Measurements from ENCODE around the gene ACTL8.

- TF ChIP-seq REST (IDR thresholded peaks at IDR 0.05; ENCODE audit: low read depth): no peak
- TF ChIP-seq RAD21 (IDR thresholded peaks at IDR 0.05; ENCODE audit: low read depth): no peak
- no peak for TF ChIP-seq TAF1 (IDR thresholded peaks at IDR 0.05; ENCODE audit: low read depth)
These were observed 79.5 kb downstream of the ACTL8 start for GRCh38 chr1:17834561-17835100.

All from Ishikawa (cell line).